Ramos (cell line): ENCODE data around the gene EIF1.

Experiments used
- in situ Hi-C: fragments of 300-500 bp; cut with MboI; formaldehyde crosslinking; loops from one replicate; pipeline ENCODE4 v1.14.3; 2022; ENCODE audit warnings: low sequenced_read_pairs; ENCODE audit not compliant: unreplicated experiment

EIF1 gene

GRCh38 chr17:41654678-41655607 lies 33.7 kb upstream of the EIF1 start:
- in situ Hi-C loops, result loop anchor here (10.0 kb wide), 1 partner anchor 740 kb away; no protein-coding TSS in a partner anchor

GRCh38 chr17:41655611-41656111 lies 33.0 kb upstream of the EIF1 start:
- in situ Hi-C loops, result loop anchor here (10.0 kb wide), 1 partner anchor 741 kb away; no protein-coding TSS in a partner anchor

GRCh38 chr17:41656249-41657023 lies 32.2 kb upstream of the EIF1 start:
- in situ Hi-C loops, result loop anchor here (10.0 kb wide), 1 partner anchor 742 kb away; no protein-coding TSS in a partner anchor

GRCh38 chr17:41657176-41657754 lies 31.4 kb upstream of the EIF1 start:
- in situ Hi-C loops, result loop anchor here (10.0 kb wide), 1 partner anchor 742 kb away; no protein-coding TSS in a partner anchor

- in situ Hi-C loops, result loop anchor here (10.0 kb wide), 1 partner anchor 743 kb away; no protein-coding TSS in a partner anchor
Observed at GRCh38 chr17:41657936-41658335, 30.7 kb upstream of the EIF1 start.

GRCh38 chr17:41658846-41659245 lies 29.8 kb upstream of the EIF1 start:
- in situ Hi-C loops, result loop anchor here (10.0 kb wide), 1 partner anchor 744 kb away; no protein-coding TSS in a partner anchor

- in situ Hi-C loops, result loop anchor here (10.0 kb wide), 2 partner anchors 745 to 855 kb away; no protein-coding TSS in a partner anchor
Observed at GRCh38 chr17:41659427-41660212, 29.1 kb upstream of the EIF1 start.

GRCh38 chr17:41660221-41660711 lies 28.4 kb upstream of the EIF1 start:
- in situ Hi-C loops, result loop anchor here (10.0 kb wide), 1 partner anchor 855 kb away; no protein-coding TSS in a partner anchor

GRCh38 chr17:41663451-41664171 lies 25.1 kb upstream of the EIF1 start:
- in situ Hi-C loops, result loop anchor here (10.0 kb wide), 1 partner anchor 859 kb away; no protein-coding TSS in a partner anchor

GRCh38 chr17:41664172-41664457 lies 24.6 kb upstream of the EIF1 start:
- in situ Hi-C loops, result loop anchor here (10.0 kb wide), 1 partner anchor 859 kb away; no protein-coding TSS in a partner anchor

- in situ Hi-C loops, result loop anchor here (10.0 kb wide), 1 partner anchor 860 kb away; no protein-coding TSS in a partner anchor
Observed at GRCh38 chr17:41664587-41665565, 23.8 kb upstream of the EIF1 start.

GRCh38 chr17:41665566-41666236 lies 23.0 kb upstream of the EIF1 start:
- in situ Hi-C loops, result loop anchor here (10.0 kb wide), 1 partner anchor 861 kb away; no protein-coding TSS in a partner anchor

- in situ Hi-C loops, result loop anchor here (10.0 kb wide), 1 partner anchor 861 kb away; no protein-coding TSS in a partner anchor
Observed at GRCh38 chr17:41666237-41666641, 22.4 kb upstream of the EIF1 start.

GRCh38 chr17:41666708-41667279 lies 21.9 kb upstream of the EIF1 start:
- in situ Hi-C loops, result loop anchor here (10.0 kb wide), 1 partner anchor 862 kb away; no protein-coding TSS in a partner anchor

GRCh38 chr17:41667280-41668041 lies 21.2 kb upstream of the EIF1 start:
- in situ Hi-C loops, result loop anchor here (10.0 kb wide), 1 partner anchor 863 kb away; no protein-coding TSS in a partner anchor
